RPMI7951 (cell line): ENCODE measurements around the gene ERVFRD-1. TPM values are rescaled to one million over a fixed set of nuclear protein-coding genes. Genes with fewer than 3 reads are reported as not detected.

ENCODE experiments used
- DNase-seq: peaks from one replicate; pipeline ENCODE4 v3.0.0-alpha.2; 2012; ENCODE audit warnings: low read depth
- total RNA-seq: library from RNA; depleted of rRNA; stranded (reverse); fragments of >200 nt; shearing (Covaris generic); gene quantifications from 2 replicates; pipeline ENCODE4 v1.2.3, GENCODE V29; 2014

Gene ERVFRD-1
- total RNA-seq, 1 experiment from 2014 or later = not detected

DNA sequence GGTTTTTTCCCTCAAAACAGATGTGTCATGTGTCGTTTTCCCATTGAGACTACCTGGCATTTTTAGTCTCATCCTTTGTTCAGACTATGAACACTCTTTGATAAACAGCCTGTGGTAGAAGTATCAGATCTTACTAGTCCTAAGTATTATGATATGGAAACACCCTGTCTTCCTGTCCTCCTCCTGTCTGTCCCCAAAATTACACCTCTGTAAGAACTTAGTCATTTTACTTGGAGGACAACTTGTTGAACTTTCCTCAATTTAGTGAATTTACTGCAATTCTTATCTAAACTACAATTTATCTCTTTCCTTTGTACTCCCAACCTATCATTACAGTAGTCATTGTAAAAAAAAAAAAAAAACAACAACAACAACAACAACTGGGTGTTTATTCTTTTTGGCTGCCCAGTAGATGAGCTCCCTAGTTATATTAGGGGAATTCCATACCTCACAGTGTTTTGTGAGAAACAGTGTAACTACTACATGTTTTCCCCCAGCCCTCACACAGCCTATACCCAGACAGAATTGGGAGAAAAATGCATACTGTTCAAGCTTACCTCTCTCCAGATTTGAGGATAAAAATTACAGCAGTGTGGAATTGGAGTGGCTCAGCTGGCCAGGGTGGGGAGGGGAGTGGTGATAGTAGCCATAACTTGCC is 18.5 kb upstream of the ERVFRD-1 start:
- DNase-seq = no peak

DNA sequence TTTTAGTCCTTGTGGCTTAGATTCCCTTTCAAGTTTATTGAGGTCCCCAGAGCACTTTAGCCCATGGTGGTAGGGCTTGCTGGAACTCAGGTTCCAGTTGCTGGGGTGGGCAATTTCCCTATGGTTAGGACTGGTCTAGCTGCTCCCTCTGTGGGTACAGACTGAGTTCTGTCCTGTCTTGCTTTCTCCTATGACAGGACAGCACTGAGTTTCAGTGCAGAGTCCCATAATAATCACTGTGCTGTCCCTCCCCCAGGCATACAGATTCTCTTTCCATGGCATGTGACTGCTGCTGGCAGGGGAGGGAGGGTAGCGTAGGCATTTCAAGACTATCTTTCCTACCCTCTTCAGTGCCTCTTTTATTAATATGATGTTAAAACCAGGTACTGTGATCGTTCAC is 17.1 kb upstream of the ERVFRD-1 start:
- DNase-seq = no peak

DNA sequence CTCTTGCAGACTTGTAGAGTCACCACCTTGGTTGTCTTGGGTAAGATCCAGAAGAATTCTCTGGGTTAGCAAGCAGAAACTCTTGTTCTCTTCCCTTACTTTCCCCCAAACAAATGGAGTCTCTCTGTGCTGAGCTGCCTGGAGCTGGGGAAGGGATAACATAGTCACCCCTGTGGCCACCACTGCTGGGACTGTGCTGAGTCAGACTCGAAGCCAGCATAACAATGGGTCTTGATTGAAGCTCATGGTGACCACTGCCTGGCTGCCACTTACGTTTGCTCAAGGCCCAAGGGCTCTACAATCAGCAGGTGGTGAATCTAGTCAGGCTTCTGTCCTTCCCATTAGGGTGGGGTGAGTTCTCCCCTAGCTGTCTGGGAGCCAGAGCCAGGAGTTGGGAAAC is 15.4 kb upstream of the ERVFRD-1 start:
- peak; percentile 73 for DNase-seq

DNA sequence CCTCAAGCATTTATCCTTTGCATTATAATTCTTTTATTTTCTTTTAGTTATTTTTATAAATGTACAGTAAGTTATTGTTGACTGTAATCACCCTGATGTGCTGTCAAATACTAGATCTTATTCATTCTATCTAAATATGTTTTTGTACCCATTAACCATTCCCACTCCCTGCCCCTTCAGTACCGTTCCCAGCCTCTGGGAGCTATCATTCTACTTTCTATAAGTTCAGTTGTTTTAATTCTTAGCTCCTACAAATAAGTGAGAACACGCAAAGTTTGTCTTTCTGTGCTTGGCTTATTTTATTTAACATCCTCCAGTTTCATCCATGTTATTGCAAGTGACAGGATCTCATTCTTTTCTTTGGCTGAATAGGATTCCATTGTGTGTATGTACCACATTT is 12.5 kb upstream of the ERVFRD-1 start:
- DNase-seq = no peak

DNA sequence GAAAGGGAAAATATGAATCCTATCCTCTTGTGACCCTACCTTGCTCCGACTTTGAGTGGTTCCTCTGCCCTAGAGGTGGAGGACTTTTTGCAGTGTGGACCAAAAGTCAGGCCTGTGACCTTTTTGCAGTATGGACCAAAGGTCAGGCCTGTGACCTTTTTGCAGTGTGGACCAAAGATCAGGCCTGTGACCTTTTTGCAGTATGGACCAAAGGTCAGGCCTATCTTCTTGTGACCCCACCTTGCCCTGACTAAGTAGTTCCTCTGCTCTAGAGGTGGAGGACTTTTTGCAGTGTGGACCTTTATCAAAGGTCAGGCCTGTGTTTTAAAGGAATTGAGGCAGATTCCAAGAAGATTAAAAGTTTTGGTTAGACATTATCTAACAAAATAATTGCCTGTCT is 10.9 kb upstream of the ERVFRD-1 start:
- no peak for DNase-seq

DNA sequence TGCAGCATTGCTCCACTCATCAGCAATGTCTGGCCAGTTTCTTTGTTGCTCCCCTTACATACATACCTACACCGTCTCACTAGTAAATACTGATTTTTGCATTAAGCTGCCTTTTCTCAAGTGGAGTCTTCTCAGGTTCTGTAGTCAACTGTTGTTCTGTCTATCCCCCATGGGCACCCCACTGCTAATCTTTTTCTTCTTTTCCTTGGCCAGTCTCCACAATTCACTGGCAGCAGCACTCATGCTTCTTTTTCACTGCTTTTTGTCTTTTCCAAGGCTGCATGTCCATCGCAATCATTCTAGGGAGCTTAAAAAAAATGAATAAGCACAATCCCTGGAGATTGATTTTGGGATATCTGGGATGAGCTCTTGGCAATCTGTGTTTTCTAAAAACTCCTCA is 10.3 kb upstream of the ERVFRD-1 start:
- DNase-seq = no peak

DNA sequence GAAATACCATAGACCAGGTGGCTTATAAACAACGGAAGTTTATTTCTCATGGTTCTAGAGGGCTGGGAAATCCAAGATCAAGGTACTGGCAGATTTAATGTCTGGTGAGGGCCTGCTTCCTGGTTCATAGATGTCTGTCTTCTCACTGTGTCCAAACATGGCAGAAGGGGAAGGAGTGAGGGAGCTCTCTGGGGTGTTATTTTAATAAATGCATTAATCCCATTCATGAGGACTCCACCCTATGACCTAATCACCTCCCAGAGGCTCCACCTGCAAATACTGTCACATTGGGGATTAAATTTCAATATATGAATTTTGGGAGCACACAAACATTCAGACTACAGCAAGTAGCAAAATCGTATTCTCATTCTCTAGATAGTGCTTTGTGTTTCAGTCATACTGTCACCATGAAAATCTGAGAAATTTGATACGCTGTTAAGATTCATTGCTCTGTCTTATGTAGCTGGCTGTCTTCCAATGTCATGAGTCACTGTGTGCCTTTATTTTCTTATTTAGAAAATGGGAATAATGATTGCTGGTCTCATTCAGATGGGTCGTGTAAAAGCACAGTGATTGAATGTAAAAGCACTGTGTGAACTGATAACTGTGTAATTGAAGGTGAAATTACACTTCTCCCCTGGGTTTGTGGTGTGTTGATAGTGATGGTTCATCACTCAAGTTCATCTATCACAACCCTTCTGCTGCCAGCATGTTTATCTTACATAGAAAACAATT is 8.9 kb upstream of the ERVFRD-1 start:
- peak; percentile 67 for DNase-seq

DNA sequence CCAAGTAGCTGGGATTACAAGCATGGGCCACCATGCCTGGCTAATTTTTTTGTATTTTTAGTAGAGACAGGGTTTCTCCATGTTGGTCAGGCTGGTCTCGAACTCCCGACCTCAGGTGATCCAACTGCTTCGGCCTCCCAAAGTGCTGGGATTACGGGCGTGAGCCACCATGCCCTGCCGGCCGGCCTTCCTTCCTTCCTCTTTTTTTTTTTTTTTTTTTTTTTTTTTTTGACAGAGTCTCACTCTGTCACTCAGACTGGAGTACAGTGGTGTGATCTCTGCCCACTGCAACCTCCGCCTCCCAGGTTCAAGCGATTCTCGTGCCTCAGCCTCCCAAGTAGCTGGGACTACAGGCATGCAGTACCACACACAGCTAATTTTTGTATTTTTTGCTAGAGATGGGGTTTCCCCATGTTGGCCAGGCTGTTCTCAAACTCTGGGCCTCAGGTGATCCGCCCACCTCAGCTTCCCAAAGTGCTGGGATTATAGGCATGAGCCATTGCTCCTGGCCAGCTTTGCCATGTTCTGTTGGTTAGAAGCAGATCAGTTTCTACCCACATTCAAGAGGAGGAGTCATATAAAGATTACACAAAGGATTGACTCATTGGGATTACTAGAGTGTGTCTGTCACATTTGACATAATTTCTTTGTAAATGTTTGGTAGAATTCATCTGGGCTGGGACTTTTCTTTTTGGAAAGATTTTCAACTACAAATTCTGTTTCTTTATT is 4.4 kb upstream of the ERVFRD-1 start:
- peak; percentile 41 for DNase-seq

DNA sequence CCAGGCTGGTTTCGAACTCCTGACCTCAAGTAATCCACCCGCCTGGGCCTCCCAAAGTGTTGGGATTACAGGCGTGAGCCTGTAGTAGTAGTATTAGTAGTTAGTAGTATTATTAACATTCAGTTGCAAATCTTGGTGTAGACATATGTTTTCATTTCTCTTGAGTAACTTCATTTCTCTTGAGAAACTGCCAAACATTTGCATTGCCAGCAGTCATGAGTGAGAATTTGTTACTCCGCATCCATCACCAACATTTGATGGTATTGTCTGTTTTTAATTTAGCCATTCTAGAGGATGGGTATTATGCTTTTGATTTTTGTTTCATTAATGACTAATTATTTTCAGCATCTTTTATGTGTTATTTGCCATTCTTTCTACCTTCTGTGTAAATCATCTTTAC is 1.5 kb upstream of the ERVFRD-1 start:
- DNase-seq = no peak

DNA sequence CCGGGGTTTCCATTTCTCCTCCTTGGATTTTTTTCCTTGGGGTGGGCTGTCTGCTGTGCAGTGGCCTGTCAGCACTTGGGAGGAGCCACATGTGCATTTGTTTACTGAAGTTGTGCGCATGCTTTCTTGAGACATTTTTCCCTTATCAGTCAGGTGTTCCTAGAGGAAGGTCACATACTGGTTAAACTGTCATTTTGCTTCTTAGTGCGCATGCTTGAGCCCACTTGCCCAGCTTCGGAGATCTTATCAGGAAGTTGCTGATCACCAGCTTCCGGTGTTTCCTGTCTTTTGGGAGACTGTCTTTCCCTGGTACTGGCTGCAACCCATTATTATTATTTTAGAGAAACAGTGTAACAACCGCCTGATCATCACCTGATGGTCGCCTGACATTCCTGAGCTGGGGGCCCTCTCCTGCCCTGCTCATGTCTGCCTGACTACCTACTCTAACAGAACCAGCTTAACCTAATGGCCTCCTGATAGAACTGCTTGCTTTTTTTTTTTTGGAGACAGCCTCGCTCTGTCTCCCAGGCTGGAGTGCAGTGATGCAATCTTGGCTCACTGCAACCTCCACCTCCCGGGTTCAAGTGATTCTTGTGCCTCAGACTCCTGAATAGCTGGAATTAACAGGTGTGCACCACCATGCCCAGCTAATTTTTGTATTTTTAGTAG is 378 bp upstream of the ERVFRD-1 start:
- no peak for DNase-seq

DNA sequence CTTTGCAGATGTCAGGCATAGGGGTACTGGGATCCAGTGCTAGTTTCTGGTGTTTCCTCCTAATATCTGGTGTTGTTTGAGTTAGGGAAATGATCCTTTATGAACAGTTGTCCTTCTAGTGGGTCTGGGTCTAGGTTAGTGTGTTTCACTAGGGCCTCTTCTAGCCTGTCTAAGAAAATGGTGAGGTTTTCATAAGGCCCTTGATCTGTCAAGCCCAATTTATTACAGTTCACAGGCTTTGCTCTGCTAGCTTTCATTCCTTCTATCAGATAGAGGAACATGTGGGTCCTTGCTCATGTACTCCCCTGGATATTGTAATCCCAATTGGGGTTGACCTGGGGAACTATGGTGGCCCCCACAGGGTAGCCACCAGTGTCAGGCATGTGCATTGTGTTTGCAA is 2.8 kb downstream of the ERVFRD-1 start:
- no peak for DNase-seq

DNA sequence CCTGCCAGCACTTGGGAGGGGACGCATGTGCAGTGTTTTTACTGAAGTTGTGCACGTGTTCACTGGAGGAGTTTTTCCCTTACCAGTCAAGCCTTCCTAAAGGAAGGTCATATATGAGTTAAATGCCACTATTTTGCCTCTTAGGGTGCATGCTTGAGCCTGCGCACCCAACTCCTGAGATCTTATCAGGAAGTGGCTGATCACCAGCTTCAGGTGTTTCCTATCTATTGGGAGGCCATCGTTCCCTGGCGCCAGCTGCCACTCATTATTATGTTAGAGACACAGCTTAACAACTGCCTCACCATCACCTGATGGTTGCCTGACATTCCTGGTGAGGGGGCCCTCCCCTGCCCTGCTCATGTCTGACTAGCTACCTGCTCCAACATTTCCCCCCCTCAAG is 8.5 kb downstream of the ERVFRD-1 start:
- no peak for DNase-seq

DNA sequence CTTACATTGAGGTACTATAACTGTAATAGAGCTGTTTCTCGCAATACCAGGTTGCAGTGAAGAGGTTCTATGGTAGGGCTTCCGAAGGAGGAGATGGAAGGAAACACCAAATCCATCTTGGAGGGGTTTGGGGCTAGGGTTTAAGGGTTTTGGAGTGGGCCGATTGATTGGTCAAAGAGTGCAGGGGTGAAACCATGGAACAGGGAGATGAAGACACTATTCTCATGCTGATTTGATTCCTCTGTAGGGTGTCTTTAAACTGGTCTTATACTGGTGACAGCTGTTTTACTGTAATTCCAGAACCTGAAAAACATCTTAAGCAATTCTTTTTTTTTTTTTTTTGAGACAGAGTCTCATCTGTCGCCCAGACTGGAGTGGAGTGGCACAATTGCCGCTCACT is 10.1 kb downstream of the ERVFRD-1 start:
- no peak for DNase-seq

DNA sequence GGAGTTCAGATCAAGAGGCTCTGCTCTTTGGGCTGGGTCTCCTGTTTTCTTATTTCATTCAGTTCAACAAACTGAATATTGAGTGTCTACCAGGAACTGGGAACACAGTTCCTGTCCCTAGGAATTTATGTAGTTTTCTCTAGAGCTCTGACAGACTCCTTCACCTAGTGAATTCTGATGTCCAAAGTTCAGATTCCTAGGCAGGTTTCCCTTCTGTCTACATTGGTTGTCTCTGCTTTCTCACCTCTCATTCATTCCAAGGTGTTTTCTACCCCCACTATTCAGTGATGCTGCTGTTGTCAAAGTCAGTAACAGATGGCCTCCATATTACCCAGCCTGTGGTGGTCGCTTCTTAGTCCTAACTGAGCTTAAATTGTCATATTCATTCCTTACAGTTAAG is 13.5 kb downstream of the ERVFRD-1 start:
- no peak for DNase-seq

DNA sequence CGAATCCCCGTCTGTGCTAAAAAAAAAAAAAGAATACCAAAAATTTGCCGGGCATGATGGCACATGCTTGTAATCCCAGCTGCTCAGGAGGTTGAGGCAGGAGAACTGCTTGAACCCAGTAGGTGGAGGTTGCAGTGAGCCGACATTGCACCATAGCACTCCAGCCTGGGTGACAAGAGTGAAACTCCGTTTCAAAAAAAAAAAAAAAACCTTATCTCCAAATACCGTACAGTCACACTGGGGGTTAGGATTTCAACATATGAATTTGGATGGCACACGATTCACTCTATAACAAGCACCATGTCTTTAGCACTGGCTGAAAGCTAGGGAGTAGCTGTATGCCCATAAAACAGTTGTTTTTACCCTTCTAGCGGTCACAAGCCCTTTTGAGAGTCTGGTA is 14.0 kb downstream of the ERVFRD-1 start:
- DNase-seq = no peak

DNA sequence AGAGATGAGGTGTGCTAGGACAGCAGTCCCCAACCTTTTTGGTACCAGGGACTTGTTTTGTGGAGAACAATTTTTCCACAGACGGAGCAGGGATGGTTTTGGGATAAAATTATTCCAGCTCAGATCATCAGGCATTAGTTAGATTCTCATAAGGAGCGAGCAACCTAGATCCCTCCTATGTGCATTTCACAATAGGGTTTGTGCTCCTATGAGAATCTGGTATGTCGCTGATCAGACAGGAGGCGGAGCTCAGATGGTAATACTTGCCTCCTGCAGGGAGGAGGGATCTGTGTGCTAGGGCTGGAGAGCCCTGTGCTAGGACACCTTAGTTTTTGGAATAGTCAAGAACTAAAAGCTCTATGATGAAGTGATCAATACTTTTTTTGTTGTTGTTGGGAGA is 15.4 kb downstream of the ERVFRD-1 start:
- peak; percentile 59 for DNase-seq

DNA sequence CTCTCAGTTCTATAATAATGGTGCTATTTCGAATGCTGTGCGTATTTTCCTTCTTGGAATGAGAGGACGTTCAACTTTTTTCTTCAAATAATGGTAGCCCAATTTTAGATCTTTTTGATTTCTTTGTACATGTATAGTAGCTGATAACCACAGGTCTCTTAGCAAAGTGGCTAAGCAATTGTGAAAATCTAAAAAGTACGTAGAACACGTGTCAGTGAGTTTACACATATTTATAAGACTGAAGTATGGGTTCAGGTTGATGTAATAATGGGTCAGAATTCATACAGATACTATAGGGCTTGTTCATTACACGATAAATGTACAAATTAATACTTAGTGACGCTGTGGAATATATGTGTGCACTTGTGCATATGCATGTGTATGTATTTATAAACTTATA is 16.6 kb downstream of the ERVFRD-1 start:
- DNase-seq = no peak

DNA sequence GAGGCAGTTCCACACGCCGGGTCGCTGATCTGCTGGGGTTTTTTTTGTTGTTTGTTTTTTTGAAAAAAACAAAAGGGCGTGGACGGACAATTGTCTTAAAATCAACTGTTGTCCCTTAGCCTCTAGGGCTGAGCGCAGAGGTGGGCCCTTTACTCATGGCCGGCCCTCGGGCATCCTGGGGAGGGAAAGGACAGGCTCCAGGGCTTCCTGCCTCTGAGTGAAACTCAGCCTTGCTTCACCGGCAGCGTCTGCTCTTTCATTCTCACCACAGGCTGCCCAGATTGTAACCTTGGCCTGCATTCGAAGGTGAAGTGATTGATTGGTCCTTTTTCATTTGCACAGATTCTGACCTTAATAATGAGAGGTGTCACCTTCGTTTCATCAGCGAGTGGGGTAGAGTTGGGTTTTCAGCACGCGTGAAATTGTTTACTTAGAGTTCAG is 17.1 kb downstream of the ERVFRD-1 start:
- peak; percentile 59 for DNase-seq

DNA sequence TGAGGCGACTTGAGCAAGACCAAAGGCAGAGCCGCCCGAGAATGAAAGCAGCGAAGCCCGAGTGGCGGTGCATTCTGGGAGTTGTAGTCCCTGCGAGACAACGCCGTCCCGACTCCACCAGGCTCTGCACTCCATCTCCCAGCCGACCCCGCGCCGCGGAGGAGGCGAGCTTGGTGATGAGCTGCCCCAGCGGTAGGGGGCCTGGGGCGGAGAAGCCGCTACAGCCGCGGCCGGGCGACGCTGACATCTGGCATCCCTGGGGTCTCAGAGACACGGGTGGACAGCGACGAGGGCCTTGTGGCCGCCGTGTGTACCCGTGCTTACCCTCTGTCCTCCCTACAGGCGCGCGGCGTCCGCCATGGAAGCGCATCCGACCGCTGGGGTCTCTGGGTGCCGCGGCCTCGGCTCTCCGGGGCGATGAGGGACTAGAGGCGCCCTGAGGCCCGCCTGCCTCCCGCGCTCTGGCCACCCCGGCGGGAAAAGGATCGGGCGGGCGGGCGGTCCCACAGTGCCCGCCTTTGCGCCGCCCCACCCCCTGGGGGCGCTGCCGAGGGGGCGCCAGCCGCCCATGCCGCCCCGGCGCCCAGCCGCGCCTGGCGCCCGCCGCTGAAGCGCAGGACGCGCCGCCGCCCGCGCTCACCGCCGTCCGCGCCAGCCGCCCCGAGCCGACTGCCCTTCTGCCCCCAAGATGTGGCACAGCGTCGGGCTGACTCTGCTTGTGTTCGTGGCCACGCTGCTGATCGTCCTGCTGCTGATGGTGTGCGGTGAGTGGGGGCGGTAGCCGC is 17.7 kb downstream of the ERVFRD-1 start, which contains the start of gene SMIM13:
SMIM13 (plus strand) TSS at position 209 of the 785 bp plus-strand sequence; CDS start at position 689, 480 bp downstream.
- peak; percentile 97 for DNase-seq

DNA sequence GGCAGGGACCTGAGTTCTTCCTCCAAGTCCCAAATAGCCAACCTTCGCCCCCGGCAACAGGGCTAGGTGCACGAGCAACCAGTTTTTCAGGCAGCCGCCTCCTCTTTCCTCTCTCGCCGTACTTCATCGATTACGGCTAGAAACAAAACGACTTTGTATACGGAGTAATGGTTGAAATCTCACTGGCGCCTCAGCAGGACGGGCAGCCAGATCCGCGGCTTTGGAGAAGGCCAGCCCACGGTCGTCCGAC is 18.2 kb downstream of the ERVFRD-1 start:
- no peak for DNase-seq

DNA sequence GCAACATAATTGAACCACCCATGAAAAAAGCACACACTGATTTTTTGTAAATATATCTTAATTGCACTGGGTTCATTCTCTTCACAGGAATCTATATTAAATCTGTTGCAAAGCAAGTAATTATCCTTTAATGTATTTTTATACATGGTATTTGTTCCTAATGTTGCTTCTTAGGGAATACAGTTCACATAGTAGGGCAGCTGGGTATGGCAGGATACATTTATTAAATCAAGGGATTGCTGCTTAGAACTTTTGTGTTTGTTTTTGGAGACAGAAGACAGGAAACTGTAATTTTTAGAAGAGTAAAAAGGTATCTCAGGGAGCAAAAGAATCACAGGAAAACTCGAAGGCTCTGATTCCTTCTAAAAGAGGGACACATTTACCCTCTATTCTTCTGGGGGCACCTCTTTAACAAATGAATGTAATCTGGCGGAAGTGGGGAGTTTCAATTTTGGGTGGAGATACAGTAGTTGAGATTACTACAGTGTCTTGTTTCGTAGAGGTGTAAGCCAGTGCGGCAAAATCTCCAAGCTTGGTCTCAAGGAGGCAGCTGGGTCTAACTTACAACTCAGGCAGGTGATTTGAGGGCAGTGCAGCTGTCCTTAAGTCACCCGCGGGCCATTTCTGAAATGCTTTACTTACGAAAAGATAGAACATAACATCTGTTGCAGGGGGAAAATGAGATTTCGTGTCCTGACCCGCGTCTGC is 18.7 kb downstream of the ERVFRD-1 start:
- DNase-seq = peak; percentile 41
